HepG2 (cell line): ENCODE results near the gene STC2. TPM values are rescaled to one million over a fixed set of nuclear protein-coding genes. Genes with fewer than 3 reads are reported as not detected.

ENCODE experiments used
- CREB1 ChIP-seq, 2 experiments: fragments of 450-650 bp in 1 of 2; IDR thresholded peaks; 2 replicates each; pipeline ENCODE4 v1.6.1; 2016 to 2017; ENCODE audit warnings: control low read depth in 1 of 2, mild to moderate bottlenecking in 1 of 2, missing compliant biosample characterization in 1 of 2, missing genetic modification characterization in 1 of 2
- HDAC1 ChIP-seq: sonication (generic); formaldehyde crosslinking; IDR thresholded peaks from 2 replicates; pipeline ENCODE4 v1.5.1; 2020; ENCODE audit warnings: mild to moderate bottlenecking, missing genetic modification reagents
- HNRNPK ChIP-seq: fragments of 200-400 bp; formaldehyde crosslinking; IDR thresholded peaks from 2 replicates; pipeline ENCODE4 v1.6.1; 2018; ENCODE audit warnings: low read length, low read depth, moderate library complexity, mild to moderate bottlenecking; ENCODE audit not compliant: poor library complexity, severe bottlenecking
- ZFX ChIP-seq: sonication (generic); formaldehyde crosslinking; IDR thresholded peaks from 2 replicates; pipeline ENCODE4 v1.4.0; 2020; ENCODE audit warnings: mild to moderate bottlenecking, low read depth, missing genetic modification reagents, moderate library complexity
- ZMYM3 ChIP-seq: sonication (generic); formaldehyde crosslinking; IDR thresholded peaks from 2 replicates; pipeline ENCODE4 v1.5.1; 2020; ENCODE audit warnings: mild to moderate bottlenecking, missing genetic modification reagents
- ZNF746 ChIP-seq: sonication (generic); formaldehyde crosslinking; IDR thresholded peaks from 2 replicates; pipeline ENCODE4 v1.8.0; 2022; ENCODE audit warnings: mild to moderate bottlenecking, missing genetic modification reagents
- ZSCAN29 ChIP-seq: sonication (generic); formaldehyde crosslinking; conservative IDR thresholded peaks from 2 replicates; pipeline ENCODE4 v1.4.0; 2020; ENCODE audit warnings: mild to moderate bottlenecking, missing genetic modification reagents
- polyA plus RNA-seq, 8 experiments: library from polyadenylated mRNA; depleted of rRNA in 3 of 8; stranded (reverse) in 7 of 8; unstranded in 1 of 8; fragments of >200 nt; fragmentation: Illumina TruSeq in 4 of 8; extraction: Trizol in 4 of 8; gene quantifications; 2 replicates each; pipeline versions ENCODE4 v1.2.1 to v1.2.3, GENCODE V29; 2011 to 2016; ENCODE audit warnings: low read depth in 4 of 8, missing spikeins in 1 of 8, mixed read lengths in 1 of 8; ENCODE audit not compliant: insufficient read depth in 1 of 8
- total RNA-seq, 5 experiments: library from RNA; depleted of rRNA; stranded (reverse); fragments of >200 nt; fragmentation: Illumina TruSeq; extraction: Trizol; gene quantifications; 2 replicates each; pipeline ENCODE4 v1.2.3, GENCODE V29; 2016; ENCODE audit warnings: low read depth in 1 of 5
- TF ChIP-seq, protein P1 (sequence below): sonication (generic); formaldehyde crosslinking; IDR thresholded peaks from 2 replicates; pipeline ENCODE4 v1.8.0; 2022; ENCODE audit warnings: missing genetic modification reagents, mild to moderate bottlenecking, moderate library complexity, borderline replicate concordance
- TF ChIP-seq, protein P2 (sequence below): sonication (generic); formaldehyde crosslinking; IDR thresholded peaks from 2 replicates; pipeline ENCODE4 v1.4.0; 2020; ENCODE audit warnings: mild to moderate bottlenecking, missing genetic modification reagents, borderline replicate concordance
- TF ChIP-seq, protein P3 (sequence below): IDR thresholded peaks from 2 replicates; pipeline ENCODE4 v1.4.0; 2020; ENCODE audit warnings: mild to moderate bottlenecking, missing genetic modification reagents
- TF ChIP-seq, protein P4 (sequence below): IDR thresholded peaks from 2 replicates; pipeline ENCODE4 v1.6.1; 2016; ENCODE audit warnings: low read depth
- TF ChIP-seq, protein P5 (sequence below): sonication (generic); formaldehyde crosslinking; IDR thresholded peaks from 2 replicates; pipeline ENCODE4 v1.4.0; 2020; ENCODE audit warnings: mild to moderate bottlenecking, missing genetic modification reagents

The STC2 gene
- total and polyA plus RNA-seq, 2 of the 13 experiments (the other 11 are each of a cell fraction or from before 2014, with no cell fraction given), result 27.1 to 69.2 TPM

DNA sequence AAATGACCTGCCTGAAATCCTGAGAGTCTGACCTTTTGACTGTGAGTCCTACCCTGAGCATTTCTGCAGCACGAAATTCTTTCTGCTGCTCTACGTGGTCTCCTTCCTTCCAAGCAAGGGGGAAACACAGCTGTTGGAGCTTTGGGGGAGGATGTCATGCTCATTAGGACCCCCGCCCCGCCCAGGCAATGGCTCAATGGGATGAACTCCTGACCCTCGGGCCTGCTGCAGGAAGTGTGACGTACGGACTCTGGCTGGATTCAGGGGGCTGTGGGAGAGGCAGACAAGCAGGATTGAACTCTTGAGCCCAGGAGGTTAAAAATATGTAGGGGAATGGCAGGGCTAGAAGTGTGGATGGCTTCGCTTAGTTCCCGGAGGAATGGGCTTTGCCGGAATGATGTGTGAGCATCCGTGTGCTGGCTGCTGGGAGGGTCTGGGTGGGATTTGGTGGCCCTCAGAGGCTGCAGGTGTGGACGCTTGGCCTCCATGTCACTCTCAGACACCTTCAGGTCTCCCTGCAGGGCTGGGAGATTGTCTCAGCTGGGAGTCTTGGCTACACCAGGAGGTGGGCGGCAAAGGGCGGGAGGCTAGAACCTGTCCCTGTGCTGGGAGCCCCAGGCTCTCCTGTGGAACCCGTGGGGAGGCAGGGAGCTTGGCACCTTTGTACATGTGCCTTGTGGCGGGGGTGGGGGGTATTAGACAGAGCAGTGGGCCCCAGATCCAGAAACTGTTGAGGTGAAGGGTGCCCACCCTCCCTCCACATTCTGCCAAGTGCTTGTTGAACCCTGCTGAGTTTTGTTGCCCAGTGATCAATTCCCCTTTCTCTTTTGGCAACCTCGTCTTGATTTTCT is 26.3 kb downstream of the STC2 start (continued):
- TF ChIP-seq, protein P1, sequence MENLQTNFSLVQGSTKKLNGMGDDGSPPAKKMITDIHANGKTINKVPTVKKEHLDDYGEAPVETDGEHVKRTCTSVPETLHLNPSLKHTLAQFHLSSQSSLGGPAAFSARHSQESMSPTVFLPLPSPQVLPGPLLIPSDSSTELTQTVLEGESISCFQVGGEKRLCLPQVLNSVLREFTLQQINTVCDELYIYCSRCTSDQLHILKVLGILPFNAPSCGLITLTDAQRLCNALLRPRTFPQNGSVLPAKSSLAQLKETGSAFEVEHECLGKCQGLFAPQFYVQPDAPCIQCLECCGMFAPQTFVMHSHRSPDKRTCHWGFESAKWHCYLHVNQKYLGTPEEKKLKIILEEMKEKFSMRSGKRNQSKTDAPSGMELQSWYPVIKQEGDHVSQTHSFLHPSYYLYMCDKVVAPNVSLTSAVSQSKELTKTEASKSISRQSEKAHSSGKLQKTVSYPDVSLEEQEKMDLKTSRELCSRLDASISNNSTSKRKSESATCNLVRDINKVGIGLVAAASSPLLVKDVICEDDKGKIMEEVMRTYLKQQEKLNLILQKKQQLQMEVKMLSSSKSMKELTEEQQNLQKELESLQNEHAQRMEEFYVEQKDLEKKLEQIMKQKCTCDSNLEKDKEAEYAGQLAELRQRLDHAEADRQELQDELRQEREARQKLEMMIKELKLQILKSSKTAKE (CRISPR knock-in tag), result peak; percentile 63
- no peak for TF ChIP-seq HNRNPK
- TF ChIP-seq, protein P2, sequence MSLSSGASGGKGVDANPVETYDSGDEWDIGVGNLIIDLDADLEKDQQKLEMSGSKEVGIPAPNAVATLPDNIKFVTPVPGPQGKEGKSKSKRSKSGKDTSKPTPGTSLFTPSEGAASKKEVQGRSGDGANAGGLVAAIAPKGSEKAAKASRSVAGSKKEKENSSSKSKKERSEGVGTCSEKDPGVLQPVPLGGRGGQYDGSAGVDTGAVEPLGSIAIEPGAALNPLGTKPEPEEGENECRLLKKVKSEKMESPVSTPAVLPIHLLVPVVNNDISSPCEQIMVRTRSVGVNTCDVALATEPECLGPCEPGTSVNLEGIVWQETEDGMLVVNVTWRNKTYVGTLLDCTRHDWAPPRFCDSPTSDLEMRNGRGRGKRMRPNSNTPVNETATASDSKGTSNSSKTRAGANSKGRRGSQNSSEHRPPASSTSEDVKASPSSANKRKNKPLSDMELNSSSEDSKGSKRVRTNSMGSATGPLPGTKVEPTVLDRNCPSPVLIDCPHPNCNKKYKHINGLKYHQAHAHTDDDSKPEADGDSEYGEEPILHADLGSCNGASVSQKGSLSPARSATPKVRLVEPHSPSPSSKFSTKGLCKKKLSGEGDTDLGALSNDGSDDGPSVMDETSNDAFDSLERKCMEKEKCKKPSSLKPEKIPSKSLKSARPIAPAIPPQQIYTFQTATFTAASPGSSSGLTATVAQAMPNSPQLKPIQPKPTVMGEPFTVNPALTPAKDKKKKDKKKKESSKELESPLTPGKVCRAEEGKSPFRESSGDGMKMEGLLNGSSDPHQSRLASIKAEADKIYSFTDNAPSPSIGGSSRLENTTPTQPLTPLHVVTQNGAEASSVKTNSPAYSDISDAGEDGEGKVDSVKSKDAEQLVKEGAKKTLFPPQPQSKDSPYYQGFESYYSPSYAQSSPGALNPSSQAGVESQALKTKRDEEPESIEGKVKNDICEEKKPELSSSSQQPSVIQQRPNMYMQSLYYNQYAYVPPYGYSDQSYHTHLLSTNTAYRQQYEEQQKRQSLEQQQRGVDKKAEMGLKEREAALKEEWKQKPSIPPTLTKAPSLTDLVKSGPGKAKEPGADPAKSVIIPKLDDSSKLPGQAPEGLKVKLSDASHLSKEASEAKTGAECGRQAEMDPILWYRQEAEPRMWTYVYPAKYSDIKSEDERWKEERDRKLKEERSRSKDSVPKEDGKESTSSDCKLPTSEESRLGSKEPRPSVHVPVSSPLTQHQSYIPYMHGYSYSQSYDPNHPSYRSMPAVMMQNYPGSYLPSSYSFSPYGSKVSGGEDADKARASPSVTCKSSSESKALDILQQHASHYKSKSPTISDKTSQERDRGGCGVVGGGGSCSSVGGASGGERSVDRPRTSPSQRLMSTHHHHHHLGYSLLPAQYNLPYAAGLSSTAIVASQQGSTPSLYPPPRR (CRISPR knock-in tag), result peak; percentile 75; the same call in 1 of the 2 replicates
- TF ChIP-seq, protein P3, sequence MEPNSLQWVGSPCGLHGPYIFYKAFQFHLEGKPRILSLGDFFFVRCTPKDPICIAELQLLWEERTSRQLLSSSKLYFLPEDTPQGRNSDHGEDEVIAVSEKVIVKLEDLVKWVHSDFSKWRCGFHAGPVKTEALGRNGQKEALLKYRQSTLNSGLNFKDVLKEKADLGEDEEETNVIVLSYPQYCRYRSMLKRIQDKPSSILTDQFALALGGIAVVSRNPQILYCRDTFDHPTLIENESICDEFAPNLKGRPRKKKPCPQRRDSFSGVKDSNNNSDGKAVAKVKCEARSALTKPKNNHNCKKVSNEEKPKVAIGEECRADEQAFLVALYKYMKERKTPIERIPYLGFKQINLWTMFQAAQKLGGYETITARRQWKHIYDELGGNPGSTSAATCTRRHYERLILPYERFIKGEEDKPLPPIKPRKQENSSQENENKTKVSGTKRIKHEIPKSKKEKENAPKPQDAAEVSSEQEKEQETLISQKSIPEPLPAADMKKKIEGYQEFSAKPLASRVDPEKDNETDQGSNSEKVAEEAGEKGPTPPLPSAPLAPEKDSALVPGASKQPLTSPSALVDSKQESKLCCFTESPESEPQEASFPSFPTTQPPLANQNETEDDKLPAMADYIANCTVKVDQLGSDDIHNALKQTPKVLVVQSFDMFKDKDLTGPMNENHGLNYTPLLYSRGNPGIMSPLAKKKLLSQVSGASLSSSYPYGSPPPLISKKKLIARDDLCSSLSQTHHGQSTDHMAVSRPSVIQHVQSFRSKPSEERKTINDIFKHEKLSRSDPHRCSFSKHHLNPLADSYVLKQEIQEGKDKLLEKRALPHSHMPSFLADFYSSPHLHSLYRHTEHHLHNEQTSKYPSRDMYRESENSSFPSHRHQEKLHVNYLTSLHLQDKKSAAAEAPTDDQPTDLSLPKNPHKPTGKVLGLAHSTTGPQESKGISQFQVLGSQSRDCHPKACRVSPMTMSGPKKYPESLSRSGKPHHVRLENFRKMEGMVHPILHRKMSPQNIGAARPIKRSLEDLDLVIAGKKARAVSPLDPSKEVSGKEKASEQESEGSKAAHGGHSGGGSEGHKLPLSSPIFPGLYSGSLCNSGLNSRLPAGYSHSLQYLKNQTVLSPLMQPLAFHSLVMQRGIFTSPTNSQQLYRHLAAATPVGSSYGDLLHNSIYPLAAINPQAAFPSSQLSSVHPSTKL (CRISPR knock-in tag), result peak; percentile 27; the same call in 1 of the 2 replicates
- TF ChIP-seq ZMYM3 (CRISPR knock-in tag), result peak; percentile 58; the same call in 1 of the 2 replicates
- peak; percentile 29; the same call in 1 of the 2 replicates for TF ChIP-seq CREB1 (IDR thresholded peaks at IDR 0.05)
- peak; percentile 55; the same call in 1 of the 2 replicates for TF ChIP-seq CREB1 (CRISPR knock-in tag; IDR thresholded peaks at IDR 0.05)
- TF ChIP-seq HDAC1 (CRISPR knock-in tag), result peak; percentile 47; the same call in 1 of the 2 replicates
- TF ChIP-seq, protein P4, sequence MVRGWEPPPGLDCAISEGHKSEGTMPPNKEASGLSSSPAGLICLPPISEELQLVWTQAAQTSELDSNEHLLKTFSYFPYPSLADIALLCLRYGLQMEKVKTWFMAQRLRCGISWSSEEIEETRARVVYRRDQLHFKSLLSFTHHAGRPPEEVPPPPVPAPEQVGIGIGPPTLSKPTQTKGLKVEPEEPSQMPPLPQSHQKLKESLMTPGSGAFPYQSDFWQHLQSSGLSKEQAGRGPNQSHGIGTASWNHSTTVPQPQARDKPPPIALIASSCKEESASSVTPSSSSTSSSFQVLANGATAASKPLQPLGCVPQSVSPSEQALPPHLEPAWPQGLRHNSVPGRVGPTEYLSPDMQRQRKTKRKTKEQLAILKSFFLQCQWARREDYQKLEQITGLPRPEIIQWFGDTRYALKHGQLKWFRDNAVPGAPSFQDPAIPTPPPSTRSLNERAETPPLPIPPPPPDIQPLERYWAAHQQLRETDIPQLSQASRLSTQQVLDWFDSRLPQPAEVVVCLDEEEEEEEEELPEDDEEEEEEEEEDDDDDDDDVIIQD, result no peak
- peak; percentile 59 for TF ChIP-seq ZFX (CRISPR knock-in tag)
- TF ChIP-seq ZNF746 (CRISPR knock-in tag), result peak; percentile 49; the same call in 1 of the 2 replicates
- TF ChIP-seq, protein P5, sequence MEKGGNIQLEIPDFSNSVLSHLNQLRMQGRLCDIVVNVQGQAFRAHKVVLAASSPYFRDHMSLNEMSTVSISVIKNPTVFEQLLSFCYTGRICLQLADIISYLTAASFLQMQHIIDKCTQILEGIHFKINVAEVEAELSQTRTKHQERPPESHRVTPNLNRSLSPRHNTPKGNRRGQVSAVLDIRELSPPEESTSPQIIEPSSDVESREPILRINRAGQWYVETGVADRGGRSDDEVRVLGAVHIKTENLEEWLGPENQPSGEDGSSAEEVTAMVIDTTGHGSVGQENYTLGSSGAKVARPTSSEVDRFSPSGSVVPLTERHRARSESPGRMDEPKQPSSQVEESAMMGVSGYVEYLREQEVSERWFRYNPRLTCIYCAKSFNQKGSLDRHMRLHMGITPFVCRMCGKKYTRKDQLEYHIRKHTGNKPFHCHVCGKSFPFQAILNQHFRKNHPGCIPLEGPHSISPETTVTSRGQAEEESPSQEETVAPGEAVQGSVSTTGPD (CRISPR knock-in tag), result no peak
- TF ChIP-seq ZSCAN29 (CRISPR knock-in tag), result 0 out of 2 replicates have a peak, but pooled peaks have one; percentile 54
